GM12892 (cell line): ENCODE measurements around the gene AKAP8L.

ENCODE experiments used
- DNase-seq: peaks from one replicate; pipeline ENCODE4 v3.0.0; 2011; ENCODE audit not compliant: insufficient read length
- FAIRE-seq: peaks from 2 replicates; lab custom pipeline; 2011; peaks lifted over from hg19 to GRCh38; lab: Jason Lieb, UNC
- POLR2A ChIP-seq: IDR thresholded peaks from 2 replicates; pipeline ENCODE4 v1.6.1; 2011; ENCODE audit warnings: low read depth, low read length, control low read depth
- POLR2AphosphoS5 ChIP-seq: IDR thresholded peaks from 2 replicates; pipeline ENCODE4 v1.6.1; 2011; ENCODE audit warnings: low read depth, low read length, control low read depth
- TAF1 ChIP-seq: IDR thresholded peaks from 2 replicates; pipeline ENCODE4 v1.6.1; 2011; ENCODE audit warnings: low read depth, mild to moderate bottlenecking, control low read depth, low read length, borderline replicate concordance

The AKAP8L gene

GRCh38 chr19:15426485-15427349 lies 7.9 kb upstream of the AKAP8L start:
- FAIRE-seq (peak; percentile 5), DNase-seq (no peak)
- TF ChIP-seq POLR2A, result no peak
- TF ChIP-seq TAF1, result no peak
- no peak for TF ChIP-seq POLR2AphosphoS5

GRCh38 chr19:15425321-15425950 lies 6.6 kb upstream of the AKAP8L start:
- no peak for DNase-seq
- no peak for FAIRE-seq
- TF ChIP-seq TAF1, result no peak

GRCh38 chr19:15424692-15425272 lies 6.0 kb upstream of the AKAP8L start:
- FAIRE-seq, result no peak
- no peak for DNase-seq
- no peak for TF ChIP-seq POLR2A
- TF ChIP-seq POLR2AphosphoS5, result peak; percentile 16; the same call in 1 of the 2 replicates

- no peak for TF ChIP-seq TAF1
- TF ChIP-seq POLR2AphosphoS5, result 0 out of 2 replicates have a peak, but pooled peaks have one; percentile 9
- no peak for DNase-seq
- no peak for FAIRE-seq
These were observed 5.3 kb upstream of the AKAP8L start for GRCh38 chr19:15424121-15424520.

GRCh38 chr19:15423130-15423529 lies 4.3 kb upstream of the AKAP8L start:
- FAIRE-seq (no peak), DNase-seq (no peak)

GRCh38 chr19:15422296-15423075 lies 3.7 kb upstream of the AKAP8L start:
- FAIRE-seq (no peak), DNase-seq (no peak)
- no peak for TF ChIP-seq POLR2A
- no peak for TF ChIP-seq POLR2AphosphoS5
- TF ChIP-seq TAF1, result no peak

More at GRCh38 chr19:15423130-15423529, 4.3 kb upstream of the AKAP8L start:
- TF ChIP-seq POLR2AphosphoS5, result no peak
- no peak for TF ChIP-seq POLR2A
- TF ChIP-seq TAF1, result no peak

- DNase-seq (no peak), FAIRE-seq (no peak)
- TF ChIP-seq TAF1, result no peak
- no peak for TF ChIP-seq POLR2AphosphoS5
- TF ChIP-seq POLR2A, result no peak
These were observed 3.0 kb upstream of the AKAP8L start for GRCh38 chr19:15421721-15422260.

GRCh38 chr19:15421136-15421695 lies 2.4 kb upstream of the AKAP8L start:
- TF ChIP-seq TAF1 (no peak), POLR2AphosphoS5 (peak; percentile 25; the same call in 1 of the 2 replicates)
- FAIRE-seq (no peak), DNase-seq (no peak)

- TF ChIP-seq POLR2AphosphoS5 (no peak), TAF1 (no peak)
- no peak for FAIRE-seq
- DNase-seq, result no peak
These were observed 731 bp upstream of the AKAP8L start for GRCh38 chr19:15419413-15420025.

- FAIRE-seq (no peak), DNase-seq (no peak)
- TF ChIP-seq TAF1 (no peak), POLR2A (no peak), POLR2AphosphoS5 (no peak)
These were observed 583 bp downstream of the AKAP8L start for GRCh38 chr19:15418231-15418578.

- no peak for DNase-seq
- FAIRE-seq, result no peak
- no peak for TF ChIP-seq TAF1
- 0 out of 2 replicates have a peak, but pooled peaks have one; percentile 14 for TF ChIP-seq POLR2A
- no peak for TF ChIP-seq POLR2AphosphoS5
These were observed 1.1 kb downstream of the AKAP8L start for GRCh38 chr19:15417699-15418098.
